Measurements from ENCODE around the gene GRID2. TPM values are rescaled to one million over a fixed set of nuclear protein-coding genes. Genes with fewer than 3 reads are reported as not detected.

GRID2 gene
- total and polyA plus RNA-seq, 9 of the 15 experiments (the other 6 are each of a cell fraction or from before 2014, with no cell fraction given) = 0.04 TPM; not detected in 7

DNA sequence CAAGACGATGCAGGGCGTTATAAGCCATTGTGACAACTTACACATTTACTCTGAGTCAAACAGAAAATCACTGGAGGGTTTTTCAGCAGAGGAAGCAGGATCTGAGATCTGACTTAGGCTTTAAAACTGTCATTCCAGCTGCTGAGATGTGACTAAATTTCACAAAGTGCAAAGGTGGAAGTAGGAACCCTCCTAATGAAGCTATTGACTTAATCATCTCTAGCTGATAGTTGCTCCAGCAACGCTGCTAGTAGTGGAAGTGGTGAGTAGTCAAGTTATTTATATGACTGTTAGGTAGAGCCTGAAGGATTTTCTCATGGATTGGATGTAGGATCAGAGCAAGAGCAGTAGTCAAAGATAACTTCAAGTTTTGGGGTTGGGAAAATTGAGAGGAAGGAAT is 218.6 kb downstream of the GRID2 start (continued):
- no peak for TF ChIP-seq TGIF2 (CRISPR knock-in tag; IDR thresholded peaks at IDR 0.05)
- no peak for TF ChIP-seq CEBPB (tag; IDR thresholded peaks at IDR 0.05)
- TF ChIP-seq POLR2AphosphoS5 (IDR thresholded peaks at IDR 0.05; ENCODE audit: control insufficient read depth, insufficient read depth, low read depth, low read length) = no peak
- no peak for TF ChIP-seq SMARCC2 (IDR thresholded peaks at IDR 0.05; ENCODE audit: low read depth)
- no peak for TF ChIP-seq ZC3H11A (IDR thresholded peaks at IDR 0.05; ENCODE audit: low read depth, low read length)
- no peak for TF ChIP-seq SREBF1 (IDR thresholded peaks at IDR 0.05; ENCODE audit: borderline replicate concordance, low read depth, low read length)
- TF ChIP-seq NELFE (IDR thresholded peaks at IDR 0.05; ENCODE audit: insufficient read depth, insufficient read length) = no peak
- TF ChIP-seq BACH1 (tag; IDR thresholded peaks at IDR 0.05) = no peak
- no peak for TF ChIP-seq TCF7 (IDR thresholded peaks at IDR 0.05; ENCODE audit: borderline replicate concordance)

DNA sequence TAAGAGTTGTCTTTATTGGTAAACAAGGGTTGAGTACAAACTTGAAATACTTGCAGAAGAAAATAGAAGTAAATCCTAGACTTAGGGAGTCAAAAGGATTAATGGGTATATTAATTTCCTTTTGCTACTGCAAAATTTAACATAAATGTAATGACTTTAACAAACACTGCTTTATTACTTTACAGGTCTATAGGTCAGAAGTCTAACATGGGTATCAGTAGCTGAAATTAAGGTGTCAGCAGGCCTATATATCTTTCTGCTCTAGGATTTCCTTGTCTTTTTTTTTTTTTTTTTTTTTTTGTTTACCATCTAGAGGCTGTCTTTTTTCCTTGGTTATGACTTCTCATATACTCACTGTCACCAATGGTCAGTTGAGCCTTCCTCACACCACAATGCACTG is 220.4 kb downstream of the GRID2 start:
- CTCF ChIA-PET (ENCODE audit: low intra/inter-chr PET ratio) = no interaction called here
- ATAC-seq (no peak), DNase-seq (ENCODE audit: extremely low read depth in 1 of 4, low spot score in 3 of 4) (no peak), FAIRE-seq (no peak)
- intact Hi-C loops (cut with micrococcal nuclease) (no loop called here), in situ Hi-C loops (cut with MboI) (no loop called here)
- H3K4me3 ChIP-seq = no peak overlapping the region
- H3K27ac ChIP-seq (ENCODE audit: extremely low read depth, low read depth, low read length) = no peak overlapping the region
- H3K4me2 ChIP-seq (ENCODE audit: insufficient read depth, low read length) = no peak overlapping the region
- POLR2A ChIA-PET = no interaction called here
- no peaks in the 10 kb centered on the region for H3K9me1 ChIP-seq (ENCODE audit: control insufficient read depth, insufficient read depth, low read length)
- no peaks in the 10 kb centered on the region for H3K36me3 ChIP-seq (ENCODE audit: control insufficient read depth, insufficient read depth, low read length)
- H3K9me3 ChIP-seq (replicated peaks; ENCODE audit: control insufficient read depth, insufficient read depth, low read depth, low read length) = no peaks in the 10 kb centered on the region
- no peaks in the 10 kb centered on the region for H3K4me1 ChIP-seq (replicated peaks in 1 of 2; ENCODE audit: control insufficient read depth in 2 of 2, insufficient read depth in 2 of 2, low read length in 2 of 2)
- H4K20me1 ChIP-seq (replicated peaks; ENCODE audit: control insufficient read depth, insufficient read depth, low read length) = no peaks in the 10 kb centered on the region
- H3K79me2 ChIP-seq (ENCODE audit: control insufficient read depth, insufficient read depth, low read length) = no peaks in the 10 kb centered on the region
- no TSS peak for BruUV-seq (replicated peaks)
- no peaks in the 10 kb centered on the region for H3K27me3 ChIP-seq (ENCODE audit: control insufficient read depth in 2 of 2, insufficient read depth in 2 of 2, low read length in 2 of 2)
- no peak overlapping the region for H3K9ac ChIP-seq (ENCODE audit: insufficient read depth in 1 of 2, low read depth in 2 of 2, low read length in 2 of 2)
- H2AFZ ChIP-seq (ENCODE audit: low read depth, low read length) = no peak overlapping the region
- TF ChIP-seq, protein P1, sequence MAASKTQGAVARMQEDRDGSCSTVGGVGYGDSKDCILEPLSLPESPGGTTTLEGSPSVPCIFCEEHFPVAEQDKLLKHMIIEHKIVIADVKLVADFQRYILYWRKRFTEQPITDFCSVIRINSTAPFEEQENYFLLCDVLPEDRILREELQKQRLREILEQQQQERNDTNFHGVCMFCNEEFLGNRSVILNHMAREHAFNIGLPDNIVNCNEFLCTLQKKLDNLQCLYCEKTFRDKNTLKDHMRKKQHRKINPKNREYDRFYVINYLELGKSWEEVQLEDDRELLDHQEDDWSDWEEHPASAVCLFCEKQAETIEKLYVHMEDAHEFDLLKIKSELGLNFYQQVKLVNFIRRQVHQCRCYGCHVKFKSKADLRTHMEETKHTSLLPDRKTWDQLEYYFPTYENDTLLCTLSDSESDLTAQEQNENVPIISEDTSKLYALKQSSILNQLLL (CRISPR knock-in tag; IDR thresholded peaks at IDR 0.05; ENCODE audit: borderline replicate concordance) = no peak
- TF ChIP-seq IFI16 (CRISPR knock-in tag; IDR thresholded peaks at IDR 0.05) = no peak
- no peak for TF ChIP-seq NELFE (IDR thresholded peaks at IDR 0.05; ENCODE audit: insufficient read depth, insufficient read length)
- TF ChIP-seq ZNF124 (CRISPR knock-in tag; IDR thresholded peaks at IDR 0.05) = no peak
- no peak for TF ChIP-seq FOXK2 (conservative IDR thresholded peaks at IDR 0.05 in 1 of 2, IDR thresholded peaks at IDR 0.05 in 1 of 2; ENCODE audit: low read depth in 2 of 2)
- TF ChIP-seq RB1 (IDR thresholded peaks at IDR 0.05; ENCODE audit: low read depth) = no peak
- TF ChIP-seq OTX1 (CRISPR knock-in tag; IDR thresholded peaks at IDR 0.05) = no peak
- TF ChIP-seq SPI1 (IDR thresholded peaks at IDR 0.05; ENCODE audit: borderline replicate concordance, low read depth, low read length) = no peak
- no peak for TF ChIP-seq ZNF121 (CRISPR knock-in tag; conservative IDR thresholded peaks at IDR 0.05)
- no peak for TF ChIP-seq YY1 (IDR thresholded peaks at IDR 0.05; ENCODE audit: borderline replicate concordance in 1 of 3, control insufficient read depth in 1 of 3, extremely low read depth in 1 of 3, insufficient read depth in 3 of 3, insufficient read length in 1 of 3, insufficient replicate concordance in 2 of 3, low read depth in 1 of 3, low read length in 2 of 3)
- TF ChIP-seq, protein P2, sequence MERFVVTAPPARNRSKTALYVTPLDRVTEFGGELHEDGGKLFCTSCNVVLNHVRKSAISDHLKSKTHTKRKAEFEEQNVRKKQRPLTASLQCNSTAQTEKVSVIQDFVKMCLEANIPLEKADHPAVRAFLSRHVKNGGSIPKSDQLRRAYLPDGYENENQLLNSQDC (CRISPR knock-in tag; IDR thresholded peaks at IDR 0.05) = no peak
- TF ChIP-seq, protein P3, sequence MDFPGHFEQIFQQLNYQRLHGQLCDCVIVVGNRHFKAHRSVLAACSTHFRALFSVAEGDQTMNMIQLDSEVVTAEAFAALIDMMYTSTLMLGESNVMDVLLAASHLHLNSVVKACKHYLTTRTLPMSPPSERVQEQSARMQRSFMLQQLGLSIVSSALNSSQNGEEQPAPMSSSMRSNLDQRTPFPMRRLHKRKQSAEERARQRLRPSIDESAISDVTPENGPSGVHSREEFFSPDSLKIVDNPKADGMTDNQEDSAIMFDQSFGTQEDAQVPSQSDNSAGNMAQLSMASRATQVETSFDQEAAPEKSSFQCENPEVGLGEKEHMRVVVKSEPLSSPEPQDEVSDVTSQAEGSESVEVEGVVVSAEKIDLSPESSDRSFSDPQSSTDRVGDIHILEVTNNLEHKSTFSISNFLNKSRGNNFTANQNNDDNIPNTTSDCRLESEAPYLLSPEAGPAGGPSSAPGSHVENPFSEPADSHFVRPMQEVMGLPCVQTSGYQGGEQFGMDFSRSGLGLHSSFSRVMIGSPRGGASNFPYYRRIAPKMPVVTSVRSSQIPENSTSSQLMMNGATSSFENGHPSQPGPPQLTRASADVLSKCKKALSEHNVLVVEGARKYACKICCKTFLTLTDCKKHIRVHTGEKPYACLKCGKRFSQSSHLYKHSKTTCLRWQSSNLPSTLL (IDR thresholded peaks at IDR 0.05) = no peak
